NCI-H69 (cell line): ENCODE results near the gene PACS1.
"Not testable (repeated sequence)": the region's sequence is repeated elsewhere in the genome, so short reads cannot be mapped to it uniquely, and the experiment has no call there.

Experiments
- DNase-seq: peaks from one replicate; lab custom pipeline; 2025; lab: John Stamatoyannopoulos, UW

Gene PACS1

GRCh38 chr11:66226101-66226500 is 156.0 kb downstream of the PACS1 start:
- DNase-seq = no peak

- no peak for DNase-seq
Measured at GRCh38 chr11:66227700-66228099, 157.6 kb downstream of the PACS1 start.

GRCh38 chr11:66228521-66228920 is 158.4 kb downstream of the PACS1 start:
- DNase-seq = no peak

- DNase-seq = peak; percentile 48
Measured at GRCh38 chr11:66230156-66230555, 160.1 kb downstream of the PACS1 start.

- no peak for DNase-seq
Measured at GRCh38 chr11:66230978-66231377, 160.9 kb downstream of the PACS1 start.

GRCh38 chr11:66231561-66231960 is 161.5 kb downstream of the PACS1 start:
- peak; percentile 90 for DNase-seq

GRCh38 chr11:66232769-66233168 is 162.7 kb downstream of the PACS1 start:
- DNase-seq = no peak

- DNase-seq = no peak
Measured at GRCh38 chr11:66233301-66233700, 163.2 kb downstream of the PACS1 start.

GRCh38 chr11:66235141-66235540 is 165.1 kb downstream of the PACS1 start:
- no peak for DNase-seq

GRCh38 chr11:66237867-66238266 is 167.8 kb downstream of the PACS1 start:
- DNase-seq = no peak

GRCh38 chr11:66238786-66239413 is 168.8 kb downstream of the PACS1 start:
- no peak for DNase-seq

GRCh38 chr11:66239511-66239910 is 169.4 kb downstream of the PACS1 start:
- DNase-seq = no peak

- DNase-seq = no peak
Measured at GRCh38 chr11:66239998-66240780, 170.1 kb downstream of the PACS1 start.

- no peak for DNase-seq
Measured at GRCh38 chr11:66240781-66241136, 170.7 kb downstream of the PACS1 start.

GRCh38 chr11:66242095-66242765 is 172.2 kb downstream of the PACS1 start:
- no peak for DNase-seq

GRCh38 chr11:66243782-66244535 is 173.9 kb downstream of the PACS1 start:
- DNase-seq = no peak

GRCh38 chr11:66247295-66247694 is 177.2 kb downstream of the PACS1 start:
- no peak for DNase-seq

- no peak for DNase-seq
Measured at GRCh38 chr11:66247801-66248200, 177.7 kb downstream of the PACS1 start.

- no peak for DNase-seq
Measured at GRCh38 chr11:66248903-66249302, 178.8 kb downstream of the PACS1 start.

- no peak for DNase-seq
Measured at GRCh38 chr11:66251809-66252208, 181.7 kb downstream of the PACS1 start.

- DNase-seq = not testable (repeated sequence)
Measured at GRCh38 chr11:66253081-66253480, 183.0 kb downstream of the PACS1 start.

- no peak for DNase-seq
Measured at GRCh38 chr11:66258473-66258893, 188.4 kb downstream of the PACS1 start.
